Thyroid gland (tissue), 4 donors: Measurements from ENCODE around the gene GSTO2.

Experiments used
- CTCF ChIP-seq, 6 experiments: fragments of 200-600 bp in 3 of 6; fragments of 450-650 bp in 3 of 6; sonication (generic) in 3 of 6; IDR thresholded peaks; one replicate each; pipeline ENCODE4 v1.5.1; 2016 to 2019; ENCODE audit warnings: antibody characterized with exemption in 6 of 6, mild to moderate bottlenecking in 2 of 6, inconsistent platforms in 1 of 6, moderate library complexity in 1 of 6
- POLR2A ChIP-seq, 2 donors: fragments of 450-650 bp; IDR thresholded peaks; one replicate each; pipeline ENCODE4 v1.6.1; 2017; ENCODE audit warnings: antibody characterized with exemption in 2 of 2, mild to moderate bottlenecking in 2 of 2, moderate library complexity in 1 of 2

GRCh38 chr10:104337985-104338735 is 69.2 kb downstream of the GSTO2 start, which contains the start of gene ITPRIP:
- TF ChIP-seq CTCF (IDR thresholded peaks at IDR 0.05) (peak in 1 of 6 experiments; percentile 5), POLR2A (IDR thresholded peaks at IDR 0.05) (peak; percentile 51 to 87)
